ENCODE measurements around the gene IQSEC3. TPM values are rescaled to one million over a fixed set of nuclear protein-coding genes. Genes with fewer than 3 reads are reported as not detected.
"Not testable (repeated sequence)": the region's sequence is repeated elsewhere in the genome, so short reads cannot be mapped to it uniquely, and the experiment has no call there.

Gene IQSEC3
- total RNA-seq, 1 experiment from 2014 or later, result 0.55 TPM

DNA sequence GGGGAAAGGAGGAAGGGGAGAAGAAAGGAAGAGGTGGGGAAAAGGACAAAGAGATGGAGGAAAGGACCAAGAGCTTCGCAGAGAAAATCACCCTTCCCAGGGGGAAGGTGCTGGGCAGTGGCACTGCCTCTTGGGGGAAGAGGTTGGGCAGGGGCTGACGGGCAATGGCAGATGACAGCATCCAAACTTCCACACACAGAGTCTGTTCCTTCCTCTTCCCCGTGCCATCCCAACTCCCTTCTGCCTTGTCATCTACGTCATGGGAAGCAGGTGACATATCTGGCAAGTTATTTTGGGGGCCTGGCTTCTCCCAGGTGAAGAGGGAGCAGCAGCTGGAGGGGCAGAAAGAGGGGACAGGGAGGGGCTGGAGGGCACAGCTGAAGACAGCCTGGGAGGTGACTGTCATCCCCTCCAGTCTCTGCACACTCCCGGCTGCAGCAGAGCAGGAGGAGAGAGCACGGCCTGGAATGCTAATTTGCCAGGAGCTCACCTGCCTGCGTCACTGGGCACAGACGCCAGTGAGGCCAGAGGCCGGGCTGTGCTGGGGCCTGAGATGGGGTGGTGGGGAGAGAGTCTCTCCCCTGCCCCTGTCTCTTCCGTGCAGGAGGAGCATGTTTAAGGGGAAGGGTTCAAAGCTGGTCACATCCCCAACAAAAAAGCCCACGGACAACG is 43.9 kb upstream of the IQSEC3 start:
- no peaks in the 10 kb centered on the region for H3K79me1 ChIP-seq (ENCODE audit: insufficient read depth, low read depth, low read length, poor library complexity, severe bottlenecking)
- H2BK20ac ChIP-seq (ENCODE audit: low read depth, low read length, poor library complexity, severe bottlenecking), result no peak overlapping the region
- no peak overlapping the region for H4K8ac ChIP-seq (replicated peaks; ENCODE audit: insufficient read length, low read depth, low read length)
- H2BK5ac ChIP-seq (ENCODE audit: insufficient read length, low read length), result no peak overlapping the region
- no peak overlapping the region for H3K18ac ChIP-seq (ENCODE audit: insufficient read length, low read depth, low read length)
- H3K4me1 ChIP-seq (ENCODE audit: insufficient read depth, low read length), result no peaks in the 10 kb centered on the region
- no peak overlapping the region for H3K14ac ChIP-seq (ENCODE audit: insufficient read depth, low read length)
- no peak overlapping the region for H2AFZ ChIP-seq (ENCODE audit: low read length)
- DNase-seq, result no peak
- H3K79me2 ChIP-seq (ENCODE audit: insufficient read depth, low read length), result no peaks in the 10 kb centered on the region
- no peak overlapping the region for H2BK120ac ChIP-seq (ENCODE audit: low read depth, low read length, poor library complexity, severe bottlenecking)
- Mint-ChIP-seq H3K36me3 (ENCODE audit: insufficient read depth in 1 of 3, low read depth in 3 of 3) (peaks cover 8 to 19% (median 12%) of the 10 kb centered on the region in 3 experiments; a peak in 6 of 7 replicates), H3K27me3 (ENCODE audit: low read depth) (no peaks in the 10 kb centered on the region), H3K9me3 (no peaks in the 10 kb centered on the region), H3K4me1 (no peaks in the 10 kb centered on the region), H3K27ac (peak overlapping the region in 1 of 3 experiments; percentile 41; a peak in 2 of 7 replicates), H3K4me3 (no peak overlapping the region)
- H3K9me3 ChIP-seq (ENCODE audit: control insufficient read depth, low read depth, low read length), result no peaks in the 10 kb centered on the region
- H3K23me2 ChIP-seq (ENCODE audit: insufficient read length, low read depth, low read length, poor library complexity, severe bottlenecking), result no peaks in the 10 kb centered on the region
- H4K20me1 ChIP-seq (ENCODE audit: control insufficient read depth, insufficient read depth, insufficient read length), result no peaks in the 10 kb centered on the region
- H2BK15ac ChIP-seq (ENCODE audit: low read depth, low read length), result no peak overlapping the region
- TF ChIP-seq, protein P1, sequence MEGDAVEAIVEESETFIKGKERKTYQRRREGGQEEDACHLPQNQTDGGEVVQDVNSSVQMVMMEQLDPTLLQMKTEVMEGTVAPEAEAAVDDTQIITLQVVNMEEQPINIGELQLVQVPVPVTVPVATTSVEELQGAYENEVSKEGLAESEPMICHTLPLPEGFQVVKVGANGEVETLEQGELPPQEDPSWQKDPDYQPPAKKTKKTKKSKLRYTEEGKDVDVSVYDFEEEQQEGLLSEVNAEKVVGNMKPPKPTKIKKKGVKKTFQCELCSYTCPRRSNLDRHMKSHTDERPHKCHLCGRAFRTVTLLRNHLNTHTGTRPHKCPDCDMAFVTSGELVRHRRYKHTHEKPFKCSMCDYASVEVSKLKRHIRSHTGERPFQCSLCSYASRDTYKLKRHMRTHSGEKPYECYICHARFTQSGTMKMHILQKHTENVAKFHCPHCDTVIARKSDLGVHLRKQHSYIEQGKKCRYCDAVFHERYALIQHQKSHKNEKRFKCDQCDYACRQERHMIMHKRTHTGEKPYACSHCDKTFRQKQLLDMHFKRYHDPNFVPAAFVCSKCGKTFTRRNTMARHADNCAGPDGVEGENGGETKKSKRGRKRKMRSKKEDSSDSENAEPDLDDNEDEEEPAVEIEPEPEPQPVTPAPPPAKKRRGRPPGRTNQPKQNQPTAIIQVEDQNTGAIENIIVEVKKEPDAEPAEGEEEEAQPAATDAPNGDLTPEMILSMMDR (conservative IDR thresholded peaks at IDR 0.05), result no peak
- H4K91ac ChIP-seq (ENCODE audit: insufficient read length, low read depth, low read length), result no peak overlapping the region
- H3K27me3 ChIP-seq (ENCODE audit: insufficient read depth, low read length), result no peaks in the 10 kb centered on the region
- H3K4ac ChIP-seq (ENCODE audit: low read depth, low read length), result no peak overlapping the region
- no peak overlapping the region for H3K56ac ChIP-seq (ENCODE audit: insufficient read length, low read depth, low read length)
- H4K5ac ChIP-seq (ENCODE audit: insufficient read length, low read depth, low read length), result no peak overlapping the region
- no peak overlapping the region for H3K4me2 ChIP-seq (ENCODE audit: insufficient read depth, insufficient read length, low read length)
- WGBS (ENCODE audit: extremely low coverage, insufficient read length, low lambda C conversion rate), result no CpG with 5 or more reads among the region's 12 CpGs
- H3K23ac ChIP-seq (ENCODE audit: insufficient read length, low read depth, low read length), result no peak overlapping the region
- no peak overlapping the region for H2AK5ac ChIP-seq (ENCODE audit: insufficient read length, low read length)
- no peak overlapping the region for H3T11ph ChIP-seq (ENCODE audit: low read length)
- no peak overlapping the region for H2BK12ac ChIP-seq (ENCODE audit: insufficient read length, low read depth, low read length)
- no peak overlapping the region for H3K9ac ChIP-seq (ENCODE audit: extremely low read depth, insufficient read length, low read length)
- H3K27ac ChIP-seq (ENCODE audit: insufficient read length, low read depth, low read length), result no peak overlapping the region

DNA sequence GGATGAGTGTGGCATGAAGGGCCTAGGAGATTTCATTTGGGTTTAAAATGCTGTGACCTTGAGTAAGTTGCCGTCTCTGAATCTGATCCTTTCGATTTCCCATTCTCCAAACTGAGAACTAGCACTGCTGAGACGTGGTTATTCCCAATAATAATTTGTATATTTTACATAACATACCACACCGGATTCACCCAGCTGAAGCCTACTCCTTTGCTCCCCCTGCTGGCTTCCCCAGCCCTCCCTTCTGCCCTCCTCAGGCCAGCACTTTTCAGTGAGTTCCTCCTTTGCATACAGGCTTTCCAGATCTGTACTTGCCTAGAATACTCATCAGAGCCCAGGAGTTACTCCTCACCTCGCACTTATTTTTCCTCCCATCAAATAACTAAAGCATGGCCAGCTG is 38.7 kb upstream of the IQSEC3 start:
- DNase-seq; H3K56ac ChIP-seq (ENCODE audit: insufficient read length, low read depth, low read length); H3K36me3 Mint-ChIP-seq (ENCODE audit: insufficient read depth in 1 of 3, low read depth in 3 of 3); H3K23ac ChIP-seq (ENCODE audit: insufficient read length, low read depth, low read length); H3T11ph ChIP-seq (ENCODE audit: low read length); H3K4ac ChIP-seq (ENCODE audit: low read depth, low read length); H2BK5ac ChIP-seq (ENCODE audit: insufficient read length, low read length); H3K4me1 Mint-ChIP-seq; H3K9ac ChIP-seq (ENCODE audit: extremely low read depth, insufficient read length, low read length); H2BK12ac ChIP-seq (ENCODE audit: insufficient read length, low read depth, low read length); H4K5ac ChIP-seq (ENCODE audit: insufficient read length, low read depth, low read length); H2BK20ac ChIP-seq (ENCODE audit: low read depth, low read length, poor library complexity, severe bottlenecking); H3K9me3 Mint-ChIP-seq; H3K79me2 ChIP-seq (ENCODE audit: insufficient read depth, low read length); H4K91ac ChIP-seq (ENCODE audit: insufficient read length, low read depth, low read length); H3K23me2 ChIP-seq (ENCODE audit: insufficient read length, low read depth, low read length, poor library complexity, severe bottlenecking); H3K27ac ChIP-seq (ENCODE audit: insufficient read length, low read depth, low read length); H3K4me1 ChIP-seq (ENCODE audit: insufficient read depth, low read length); H3K18ac ChIP-seq (ENCODE audit: insufficient read length, low read depth, low read length); H4K8ac ChIP-seq (replicated peaks; ENCODE audit: insufficient read length, low read depth, low read length); H4K20me1 ChIP-seq (ENCODE audit: control insufficient read depth, insufficient read depth, insufficient read length); H3K14ac ChIP-seq (ENCODE audit: insufficient read depth, low read length); H3K27me3 Mint-ChIP-seq (ENCODE audit: low read depth); H2AFZ ChIP-seq (ENCODE audit: low read length); H2BK120ac ChIP-seq (ENCODE audit: low read depth, low read length, poor library complexity, severe bottlenecking); H3K27me3 ChIP-seq (ENCODE audit: insufficient read depth, low read length); H2AK5ac ChIP-seq (ENCODE audit: insufficient read length, low read length); H3K9me3 ChIP-seq (ENCODE audit: control insufficient read depth, low read depth, low read length); H2BK15ac ChIP-seq (ENCODE audit: low read depth, low read length); H3K27ac Mint-ChIP-seq; H3K4me3 Mint-ChIP-seq; H3K4me2 ChIP-seq (ENCODE audit: insufficient read depth, insufficient read length, low read length); H3K79me1 ChIP-seq (ENCODE audit: insufficient read depth, low read depth, low read length, poor library complexity, severe bottlenecking): not testable (repeated sequence)
- WGBS (ENCODE audit: extremely low coverage, insufficient read length, low lambda C conversion rate), result no CpG with 5 or more reads among the region's 5 CpGs

Measured in H9 (cell line).